Liver (tissue), 9 donors: Measurements from ENCODE around the gene TMEM163. TPM values are rescaled to one million over a fixed set of nuclear protein-coding genes. Genes with fewer than 3 reads are reported as not detected.

Experiments used
- DNase-seq: peaks from one replicate; pipeline ENCODE4 v3.0.0-alpha.2; 2017; ENCODE audit warnings: low spot score
- H3K27ac ChIP-seq, 2 donors: one replicate each; pipeline ENCODE4 v1.7.0; 2013; ENCODE audit warnings: inconsistent platforms in 2 of 2, low read length in 2 of 2, control low read depth in 1 of 2, low read depth in 1 of 2, mild to moderate bottlenecking in 1 of 2
- H3K27me3 ChIP-seq, 4 donors: one replicate each; pipeline versions ENCODE4 v1.6.1 to v1.7.0; 2013; ENCODE audit warnings: low read length in 3 of 4, inconsistent platforms in 1 of 4, mild to moderate bottlenecking in 1 of 4, moderate library complexity in 1 of 4; ENCODE audit not compliant: control insufficient read depth in 4 of 4, insufficient read depth in 4 of 4
- H3K36me3 ChIP-seq, 4 donors: one replicate each; pipeline versions ENCODE4 v1.6.1 to v1.7.0; 2013; ENCODE audit warnings: low read length in 3 of 4, mild to moderate bottlenecking in 3 of 4, low read depth in 1 of 4, moderate library complexity in 1 of 4; ENCODE audit not compliant: control insufficient read depth in 4 of 4, insufficient read depth in 3 of 4
- H3K4me1 ChIP-seq, 4 donors: one replicate each; pipeline versions ENCODE4 v1.6.1 to v1.7.0; 2013; ENCODE audit warnings: low read length in 3 of 4, mild to moderate bottlenecking in 3 of 4, moderate library complexity in 1 of 4; ENCODE audit not compliant: control insufficient read depth in 4 of 4, insufficient read depth in 4 of 4
- H3K4me3 ChIP-seq, 3 donors: one replicate each; pipeline versions ENCODE4 v1.6.1 to v1.7.0; 2013; ENCODE audit warnings: low read length in 3 of 3, control low read depth in 1 of 3, low read depth in 1 of 3, mild to moderate bottlenecking in 1 of 3
- H3K9ac ChIP-seq, 2 donors: one replicate each; pipeline ENCODE4 v1.7.0; 2013; ENCODE audit warnings: low read length in 2 of 2, mild to moderate bottlenecking in 2 of 2, moderate library complexity in 2 of 2, control low read depth in 1 of 2, low read depth in 1 of 2
- H3K9me3 ChIP-seq, 4 donors: one replicate each; pipeline versions ENCODE4 v1.6.1 to v1.7.0; 2013; ENCODE audit warnings: low read length in 3 of 4; ENCODE audit not compliant: control insufficient read depth in 4 of 4
- ATF3 ChIP-seq: IDR thresholded peaks from 2 replicates; pipeline ENCODE4 v1.6.1; 2016; ENCODE audit warnings: antibody characterized with exemption
- CTCF ChIP-seq: fragments of 150-350 bp; IDR thresholded peaks from 2 replicates; pipeline ENCODE4 v1.5.1; 2017; ENCODE audit warnings: improper control_type of control experiment, low read depth, low read length; ENCODE audit not compliant: missing input control
- EGR1 ChIP-seq, 2 donors: IDR thresholded peaks; 2 replicates each; pipeline ENCODE4 v1.6.1; 2016 to 2018; ENCODE audit warnings: antibody characterized with exemption in 2 of 2, low read depth in 2 of 2
- FOXA1 ChIP-seq: IDR thresholded peaks from 2 replicates; pipeline ENCODE4 v1.6.1; 2016; ENCODE audit warnings: antibody characterized with exemption
- FOXA2 ChIP-seq: IDR thresholded peaks from 2 replicates; pipeline ENCODE4 v1.6.1; 2016; ENCODE audit warnings: antibody characterized with exemption
- GABPA ChIP-seq, 2 donors: IDR thresholded peaks in 1 of 2; conservative IDR thresholded peaks in 1 of 2; 2 replicates each; pipeline ENCODE4 v1.6.1; 2016; ENCODE audit warnings: antibody characterized with exemption in 2 of 2, mild to moderate bottlenecking in 1 of 2, moderate library complexity in 1 of 2
- HNF4A ChIP-seq, 2 donors: conservative IDR thresholded peaks; 2 replicates each; pipeline ENCODE4 v1.6.1; 2016; ENCODE audit warnings: antibody characterized with exemption in 2 of 2, mild to moderate bottlenecking in 2 of 2
- HNF4G ChIP-seq: IDR thresholded peaks from 2 replicates; pipeline ENCODE4 v1.6.1; 2016; ENCODE audit warnings: antibody characterized with exemption
- JUND ChIP-seq, 2 donors: IDR thresholded peaks; 2 replicates each; pipeline ENCODE4 v1.6.1; 2016; ENCODE audit warnings: antibody characterized with exemption in 2 of 2
- MAX ChIP-seq: IDR thresholded peaks from 2 replicates; pipeline ENCODE4 v1.6.1; 2016; ENCODE audit warnings: antibody characterized with exemption
- NR2F2 ChIP-seq: IDR thresholded peaks from 2 replicates; pipeline ENCODE4 v1.6.1; 2016; ENCODE audit warnings: antibody characterized with exemption
- RAD21 ChIP-seq, 2 donors: IDR thresholded peaks; 2 replicates each; pipeline ENCODE4 v1.6.1; 2016; ENCODE audit warnings: antibody characterized with exemption in 2 of 2, mild to moderate bottlenecking in 2 of 2
- REST ChIP-seq: IDR thresholded peaks from 2 replicates; pipeline ENCODE4 v1.6.1; 2016; ENCODE audit warnings: antibody characterized with exemption, mild to moderate bottlenecking
- RXRA ChIP-seq, 2 donors: IDR thresholded peaks; 2 replicates each; pipeline ENCODE4 v1.6.1; 2017 to 2018; ENCODE audit warnings: antibody characterized with exemption in 2 of 2, mild to moderate bottlenecking in 1 of 2
- SP1 ChIP-seq: IDR thresholded peaks from 2 replicates; pipeline ENCODE4 v1.6.1; 2018; ENCODE audit warnings: antibody characterized with exemption, mild to moderate bottlenecking
- TAF1 ChIP-seq: conservative IDR thresholded peaks from 2 replicates; pipeline ENCODE4 v1.6.1; 2016; ENCODE audit warnings: antibody characterized with exemption, mild to moderate bottlenecking
- YY1 ChIP-seq: IDR thresholded peaks from 2 replicates; pipeline ENCODE4 v1.6.1; 2016; ENCODE audit warnings: antibody characterized with exemption, mild to moderate bottlenecking
- ZBTB33 ChIP-seq: IDR thresholded peaks from 2 replicates; pipeline ENCODE4 v1.6.1; 2016; ENCODE audit warnings: antibody characterized with exemption
- WGBS: extraction: QIAGEN DNeasy Blood & Tissue Kit; methylation state at CpG from one replicate; pipeline ENCODE4 v1.1.7; 2013; 5-methylcytosine and 5-hydroxymethylcytosine counted together
- polyA plus RNA-seq, 2 donors: library from polyadenylated mRNA; stranded (reverse) in 1 of 2; unstranded in 1 of 2; fragments of 200-250 nt in 1 of 2; fragments of >200 nt in 1 of 2; fragmentation: Nextera tagmentation in 1 of 2; extraction: Ambion mirVana in 1 of 2; gene quantifications; one replicate each; pipeline versions ENCODE4 v1.2.1 to v1.2.3, GENCODE V29; 2013 to 2015
- total RNA-seq, 2 donors: library from RNA; depleted of rRNA; stranded (reverse); fragments of >200 nt; gene quantifications; one replicate each; pipeline ENCODE4 v1.2.3, GENCODE V29; 2014
- donor health status: healthy.
- donor health status: healthy.
- donor health status: healthy.
- donor health status: healthy.
- donor health status: healthy.

Gene TMEM163
- total and polyA plus RNA-seq, 4 donors = 0.08 to 0.48 (median 0.25) TPM

- TF ChIP-seq NR2F2 (no peak), YY1 (no peak), FOXA1 (no peak), JUND (IDR thresholded peaks at IDR 0.05) (no peak), CTCF (no peak), TAF1 (no peak)
- no peak overlapping the region for H3K27ac ChIP-seq
- no peak for DNase-seq
- H3K9me3 ChIP-seq = no peaks in the 10 kb centered on the region
- H3K36me3 ChIP-seq = no peaks in the 10 kb centered on the region
- H3K4me3 ChIP-seq = no peak overlapping the region
- no peaks in the 10 kb centered on the region for H3K27me3 ChIP-seq
- no peaks in the 10 kb centered on the region for H3K4me1 ChIP-seq
- no peak overlapping the region for H3K9ac ChIP-seq
These were observed 142.3 kb downstream of the TMEM163 start for GRCh38 chr2:134576478-134576877.

GRCh38 chr2:134575888-134576287, 142.9 kb downstream of the TMEM163 start:
- Histone ChIP-seq H3K27me3 (no peaks in the 10 kb centered on the region), H3K36me3 (no peaks in the 10 kb centered on the region), H3K27ac (no peak overlapping the region), H3K4me1 (no peaks in the 10 kb centered on the region), H3K9ac (no peak overlapping the region), H3K9me3 (no peaks in the 10 kb centered on the region), H3K4me3 (no peak overlapping the region)
- TF ChIP-seq FOXA2 (no peak), SP1 (no peak), JUND (IDR thresholded peaks at IDR 0.05) (no peak), EGR1 (IDR thresholded peaks at IDR 0.05; ENCODE audit: low read depth in 2 of 2) (no peak), ATF3 (no peak), RAD21 (IDR thresholded peaks at IDR 0.05) (no peak), NR2F2 (no peak), HNF4A (conservative IDR thresholded peaks at IDR 0.05) (no peak), HNF4G (no peak), CTCF (no peak), YY1 (no peak), MAX (no peak), TAF1 (no peak), REST (no peak), RXRA (IDR thresholded peaks at IDR 0.05) (no peak), FOXA1 (no peak), GABPA (IDR thresholded peaks at IDR 0.05 in 1 of 2, conservative IDR thresholded peaks at IDR 0.05 in 1 of 2) (no peak), ZBTB33 (no peak)
- WGBS = 89% methylated on average over 5 of the region's 5 CpGs
- DNase-seq = no peak
